Measurements from ENCODE around the gene BACH2.

Gene BACH2

DNA sequence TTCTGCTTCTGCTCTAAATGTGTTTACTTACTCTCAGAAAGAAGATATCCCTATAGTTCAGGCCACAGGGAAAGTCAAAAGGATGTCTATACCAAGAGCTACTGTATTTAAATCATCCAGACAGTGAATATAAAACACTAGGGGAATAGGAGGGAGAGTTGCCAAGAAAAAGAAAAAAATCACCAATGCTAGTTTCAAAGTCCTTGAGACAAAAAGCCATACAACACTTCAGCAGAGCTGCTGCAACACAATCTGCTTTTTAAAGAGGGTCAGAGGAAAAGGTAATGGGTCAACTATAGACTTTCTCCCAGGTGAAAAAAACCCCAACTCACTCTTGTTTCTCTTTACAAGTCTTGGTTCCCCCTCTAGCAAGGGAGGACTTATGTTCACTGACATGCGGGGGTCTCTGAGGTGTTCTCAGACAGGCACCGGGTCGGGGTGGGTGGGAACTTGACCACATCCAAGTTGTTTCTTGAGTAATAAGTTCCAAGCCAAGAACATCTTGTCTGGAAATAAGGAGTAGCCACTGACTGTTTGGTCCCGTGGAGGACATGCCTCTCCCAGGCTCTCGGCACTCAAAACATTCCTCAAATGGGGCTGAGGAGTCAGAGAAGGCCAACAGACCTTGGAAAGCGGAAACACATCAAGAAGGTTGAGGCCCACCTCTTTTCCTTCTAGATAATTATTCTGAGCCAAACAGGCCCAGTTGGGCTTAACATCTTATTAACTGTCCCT, 354.7 kb downstream of the BACH2 start:
- Histone ChIP-seq H3K4me2 (ENCODE audit: low read depth, low read length, poor library complexity, severe bottlenecking) (no peak overlapping the region), H3K9me2 (replicated peaks; ENCODE audit: insufficient read depth, low read length) (no peaks in the 10 kb centered on the region), H3K9me3 (ENCODE audit: insufficient read depth, low read length) (peaks cover 7% of the 10 kb centered on the region; the same call in 1 of the 2 replicates), H3K9ac (ENCODE audit: low read length) (no peak overlapping the region), H3K79me2 (ENCODE audit: insufficient read depth, low read length) (no peaks in the 10 kb centered on the region), H4K20me1 (ENCODE audit: low read depth, low read length) (no peaks in the 10 kb centered on the region), H3K27ac (ENCODE audit: low read depth, low read length) (no peak overlapping the region), H3K27me3 (ENCODE audit: low read length) (no peaks in the 10 kb centered on the region), H2AFZ (ENCODE audit: low read depth, low read length, severe bottlenecking) (no peak overlapping the region), H3F3A (ENCODE audit: insufficient read depth) (no peaks in the 10 kb centered on the region), H3K36me3 (ENCODE audit: low read length) (peaks cover 8% of the 10 kb centered on the region), H3K4me3 (ENCODE audit: insufficient read depth, low read length, poor library complexity, severe bottlenecking) (no peak overlapping the region)
- TF ChIP-seq EZH2phosphoT487 (conservative IDR thresholded peaks at IDR 0.05; ENCODE audit: low read length) = no peak
- TF ChIP-seq, protein P1, sequence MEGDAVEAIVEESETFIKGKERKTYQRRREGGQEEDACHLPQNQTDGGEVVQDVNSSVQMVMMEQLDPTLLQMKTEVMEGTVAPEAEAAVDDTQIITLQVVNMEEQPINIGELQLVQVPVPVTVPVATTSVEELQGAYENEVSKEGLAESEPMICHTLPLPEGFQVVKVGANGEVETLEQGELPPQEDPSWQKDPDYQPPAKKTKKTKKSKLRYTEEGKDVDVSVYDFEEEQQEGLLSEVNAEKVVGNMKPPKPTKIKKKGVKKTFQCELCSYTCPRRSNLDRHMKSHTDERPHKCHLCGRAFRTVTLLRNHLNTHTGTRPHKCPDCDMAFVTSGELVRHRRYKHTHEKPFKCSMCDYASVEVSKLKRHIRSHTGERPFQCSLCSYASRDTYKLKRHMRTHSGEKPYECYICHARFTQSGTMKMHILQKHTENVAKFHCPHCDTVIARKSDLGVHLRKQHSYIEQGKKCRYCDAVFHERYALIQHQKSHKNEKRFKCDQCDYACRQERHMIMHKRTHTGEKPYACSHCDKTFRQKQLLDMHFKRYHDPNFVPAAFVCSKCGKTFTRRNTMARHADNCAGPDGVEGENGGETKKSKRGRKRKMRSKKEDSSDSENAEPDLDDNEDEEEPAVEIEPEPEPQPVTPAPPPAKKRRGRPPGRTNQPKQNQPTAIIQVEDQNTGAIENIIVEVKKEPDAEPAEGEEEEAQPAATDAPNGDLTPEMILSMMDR (IDR thresholded peaks at IDR 0.05; ENCODE audit: insufficient read depth, low read length, poor library complexity, severe bottlenecking) = no peak

DNA sequence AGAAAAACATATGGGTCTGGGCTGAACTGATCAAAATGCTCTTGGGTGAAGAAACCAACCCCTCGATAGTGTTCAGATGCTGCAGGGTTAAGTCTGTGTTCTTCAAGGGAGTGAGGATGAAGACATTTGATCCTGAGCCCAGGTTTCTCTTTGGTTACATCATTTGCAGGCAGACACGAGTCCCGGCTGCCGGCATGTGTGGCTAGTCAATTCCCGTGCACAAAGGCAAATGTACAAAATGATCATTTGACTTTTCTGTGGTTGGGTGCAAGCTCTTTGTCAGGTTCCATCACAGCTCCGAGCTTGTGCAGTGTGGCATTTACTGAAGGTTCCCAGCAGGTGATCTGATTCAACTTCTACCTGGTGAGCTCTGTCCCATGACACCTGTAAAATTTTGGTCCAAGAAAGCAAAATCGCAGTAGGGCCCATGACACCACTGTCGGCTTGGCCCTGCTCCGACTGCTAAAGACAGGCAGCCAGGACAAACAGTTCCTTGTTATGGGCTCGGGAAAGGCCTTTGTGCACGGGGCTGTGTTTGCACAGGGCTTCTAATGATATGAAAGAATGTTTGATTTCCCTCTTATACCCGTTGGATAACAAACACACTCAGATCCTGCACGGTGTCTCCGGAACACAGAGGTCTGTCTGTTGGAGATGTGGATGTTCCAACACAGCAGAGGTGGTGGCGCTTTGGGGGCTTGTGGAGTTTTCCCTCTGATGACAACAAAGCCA, 355.4 kb downstream of the BACH2 start:
- Histone ChIP-seq H3K4me3 (ENCODE audit: insufficient read depth, low read length, poor library complexity, severe bottlenecking) (no peak overlapping the region), H3K27ac (ENCODE audit: low read depth, low read length) (no peak overlapping the region), H3K27me3 (ENCODE audit: low read length) (no peaks in the 10 kb centered on the region), H2AFZ (ENCODE audit: low read depth, low read length, severe bottlenecking) (no peak overlapping the region), H3K9me2 (replicated peaks; ENCODE audit: insufficient read depth, low read length) (no peaks in the 10 kb centered on the region), H3K9me3 (ENCODE audit: insufficient read depth, low read length) (peaks cover 7% of the 10 kb centered on the region; the same call in 1 of the 2 replicates), H3K79me2 (ENCODE audit: insufficient read depth, low read length) (no peaks in the 10 kb centered on the region), H3K36me3 (ENCODE audit: low read length) (peaks cover 8% of the 10 kb centered on the region), H3F3A (ENCODE audit: insufficient read depth) (no peaks in the 10 kb centered on the region), H3K4me2 (ENCODE audit: low read depth, low read length, poor library complexity, severe bottlenecking) (no peak overlapping the region), H4K20me1 (ENCODE audit: low read depth, low read length) (no peaks in the 10 kb centered on the region), H3K9ac (ENCODE audit: low read length) (no peak overlapping the region)
- no peak for TF ChIP-seq EZH2phosphoT487 (conservative IDR thresholded peaks at IDR 0.05; ENCODE audit: low read length)
- TF ChIP-seq, protein P1 (IDR thresholded peaks at IDR 0.05; ENCODE audit: insufficient read depth, low read length, poor library complexity, severe bottlenecking) = no peak

DNA sequence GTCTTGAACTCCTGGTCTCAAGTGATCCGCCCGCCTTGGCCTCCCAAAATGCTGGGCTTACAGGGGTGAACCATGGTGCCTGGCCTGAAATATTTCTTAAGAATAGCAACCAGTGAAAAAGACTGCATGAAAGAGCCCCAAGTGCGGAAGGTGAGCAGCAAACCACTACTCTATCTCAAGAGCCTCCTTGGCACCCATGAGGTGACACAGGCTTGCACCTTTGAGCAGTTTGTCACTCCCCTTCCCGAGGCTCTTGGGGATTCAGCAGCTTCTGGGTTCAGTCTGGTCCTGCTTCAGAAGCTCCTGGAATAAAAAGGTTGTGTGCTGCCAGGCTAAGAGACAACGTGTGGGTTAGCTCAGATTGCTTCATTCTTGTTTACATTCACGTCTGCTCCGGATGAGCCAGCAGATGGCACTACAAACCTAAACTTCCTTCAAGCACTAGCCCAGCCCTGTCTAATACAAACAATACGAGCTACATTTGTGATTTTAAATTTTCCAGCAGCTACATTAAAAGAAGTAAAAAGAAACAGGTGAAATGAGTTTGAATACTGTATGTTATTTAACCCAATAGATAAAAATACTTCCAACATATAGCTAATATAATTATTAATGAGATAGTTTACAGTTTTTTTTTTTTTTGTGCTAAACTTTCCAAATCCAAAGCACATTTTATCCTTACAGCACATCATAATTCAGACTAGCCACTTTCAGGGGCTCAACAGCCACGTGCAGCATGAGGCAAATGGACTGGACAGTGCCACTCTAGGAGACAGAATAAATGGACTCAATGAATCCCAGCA, 356.2 kb downstream of the BACH2 start:
- Histone ChIP-seq H3K9ac (ENCODE audit: low read length) (no peak overlapping the region), H3K79me2 (ENCODE audit: insufficient read depth, low read length) (no peaks in the 10 kb centered on the region), H3K4me2 (ENCODE audit: low read depth, low read length, poor library complexity, severe bottlenecking) (no peak overlapping the region), H2AFZ (ENCODE audit: low read depth, low read length, severe bottlenecking) (no peak overlapping the region), H3K36me3 (ENCODE audit: low read length) (peaks cover 3% of the 10 kb centered on the region; the same call in 1 of the 2 replicates), H3K4me3 (ENCODE audit: insufficient read depth, low read length, poor library complexity, severe bottlenecking) (no peak overlapping the region), H3K27ac (ENCODE audit: low read depth, low read length) (no peak overlapping the region), H3F3A (ENCODE audit: insufficient read depth) (no peaks in the 10 kb centered on the region), H4K20me1 (ENCODE audit: low read depth, low read length) (no peaks in the 10 kb centered on the region), H3K27me3 (ENCODE audit: low read length) (no peaks in the 10 kb centered on the region), H3K9me3 (ENCODE audit: insufficient read depth, low read length) (peaks cover 7% of the 10 kb centered on the region; the same call in 1 of the 2 replicates), H3K9me2 (replicated peaks; ENCODE audit: insufficient read depth, low read length) (no peaks in the 10 kb centered on the region)
- TF ChIP-seq EZH2phosphoT487 (conservative IDR thresholded peaks at IDR 0.05; ENCODE audit: low read length) = no peak
- TF ChIP-seq, protein P1 (IDR thresholded peaks at IDR 0.05; ENCODE audit: insufficient read depth, low read length, poor library complexity, severe bottlenecking) = peak; percentile 65
